HepG2 (cell line): ENCODE data around the gene TNFRSF11A.

Source experiments
- EZH2 ChIP-seq: conservative IDR thresholded peaks from 2 replicates; pipeline ENCODE4 v1.6.1; 2012; ENCODE audit warnings: mild to moderate bottlenecking, low read depth, low read length, moderate library complexity
- HES4 ChIP-seq: sonication (generic); formaldehyde crosslinking; IDR thresholded peaks from 2 replicates; pipeline ENCODE4 v1.9.0; 2021; ENCODE audit warnings: mild to moderate bottlenecking, missing genetic modification reagents, borderline replicate concordance
- JUNB ChIP-seq: sonication (generic); formaldehyde crosslinking; IDR thresholded peaks from 2 replicates; pipeline ENCODE4 v1.8.0; 2022; ENCODE audit warnings: missing genetic modification reagents, mild to moderate bottlenecking, borderline replicate concordance
- NR2F1 ChIP-seq, 2 experiments: fragments of 450-650 bp in 1 of 2; formaldehyde crosslinking in 1 of 2; IDR thresholded peaks; 2 replicates each; pipeline versions ENCODE4 v1.5.0 to v1.6.1; 2016 to 2020; ENCODE audit warnings: mild to moderate bottlenecking in 1 of 2, missing compliant biosample characterization in 1 of 2, missing genetic modification reagents in 1 of 2, moderate library complexity in 1 of 2
- POLR2A ChIP-seq, 2 experiments: IDR thresholded peaks; 2 replicates each; pipeline ENCODE4 v1.6.1; 2011; ENCODE audit warnings: low read depth in 2 of 2, low read length in 2 of 2, mild to moderate bottlenecking in 1 of 2, moderate library complexity in 1 of 2; ENCODE audit not compliant: insufficient read depth in 1 of 2
- ZNF225 ChIP-seq: sonication (generic); formaldehyde crosslinking; IDR thresholded peaks from 2 replicates; pipeline ENCODE4 v1.4.0; 2020; ENCODE audit warnings: mild to moderate bottlenecking, missing genetic modification reagents
- TF ChIP-seq, protein P1 (sequence below), 2 experiments: sonication (generic) in 1 of 2; formaldehyde crosslinking in 1 of 2; IDR thresholded peaks; 2 replicates each; pipeline versions ENCODE4 v1.4.0 to v1.6.1; 2018 to 2020; ENCODE audit warnings: missing genetic modification reagents in 2 of 2, borderline replicate concordance in 1 of 2, low read depth in 1 of 2, mild to moderate bottlenecking in 1 of 2, missing biosample characterization in 1 of 2
- TF ChIP-seq, protein P2 (sequence below): sonication (generic); formaldehyde crosslinking; IDR thresholded peaks from 2 replicates; pipeline ENCODE4 v1.5.0; 2020; ENCODE audit warnings: mild to moderate bottlenecking, missing genetic modification reagents, moderate library complexity
- TF ChIP-seq, protein P3 (sequence below): sonication (generic); formaldehyde crosslinking; IDR thresholded peaks from 2 replicates; pipeline ENCODE4 v1.4.0; 2020; ENCODE audit warnings: low read depth, mild to moderate bottlenecking, missing genetic modification reagents

DNA sequence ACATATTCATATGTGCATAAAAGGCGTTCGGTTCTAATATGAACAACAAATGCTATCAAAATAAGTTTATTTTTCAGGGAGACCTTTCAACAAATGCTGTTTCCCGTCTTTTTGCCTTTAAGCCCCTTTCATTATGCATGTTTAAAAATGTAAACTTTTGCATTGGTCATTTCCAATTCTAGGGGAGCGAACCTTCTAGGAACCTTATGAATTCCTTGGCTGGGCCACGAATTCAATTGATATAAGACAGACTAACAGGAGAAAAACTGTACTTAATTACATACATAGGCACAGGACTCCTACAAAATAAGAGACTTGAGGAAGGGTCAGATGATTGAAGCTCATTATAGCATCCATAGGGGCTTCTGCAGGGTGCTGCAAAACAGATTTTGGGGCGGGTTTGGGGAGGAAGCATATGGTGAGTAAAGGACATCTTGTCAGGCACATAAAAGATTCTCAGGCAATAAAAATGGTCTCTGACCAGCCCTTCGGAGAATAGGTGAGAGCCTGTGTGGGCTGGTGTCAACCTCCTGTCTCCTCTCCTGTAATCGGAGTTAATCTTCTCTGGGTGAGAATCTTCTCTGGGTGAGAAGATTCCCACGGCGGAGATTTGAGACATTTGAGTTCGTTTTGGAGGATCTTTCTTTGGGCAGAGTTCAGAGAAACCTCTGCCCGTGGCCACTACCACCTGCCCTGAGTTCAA lies 1.7 kb downstream of the TNFRSF11A start:
- TF ChIP-seq NR2F1 (CRISPR knock-in tag; IDR thresholded peaks at IDR 0.05) (no peak), JUNB (no peak), HES4 (no peak), ZNF225 (CRISPR knock-in tag) (no peak), POLR2A (IDR thresholded peaks at IDR 0.05; ENCODE audit: insufficient read depth in 1 of 2, low read depth in 2 of 2, low read length in 2 of 2) (no peak), EZH2 (no peak)
- TF ChIP-seq, protein P1, sequence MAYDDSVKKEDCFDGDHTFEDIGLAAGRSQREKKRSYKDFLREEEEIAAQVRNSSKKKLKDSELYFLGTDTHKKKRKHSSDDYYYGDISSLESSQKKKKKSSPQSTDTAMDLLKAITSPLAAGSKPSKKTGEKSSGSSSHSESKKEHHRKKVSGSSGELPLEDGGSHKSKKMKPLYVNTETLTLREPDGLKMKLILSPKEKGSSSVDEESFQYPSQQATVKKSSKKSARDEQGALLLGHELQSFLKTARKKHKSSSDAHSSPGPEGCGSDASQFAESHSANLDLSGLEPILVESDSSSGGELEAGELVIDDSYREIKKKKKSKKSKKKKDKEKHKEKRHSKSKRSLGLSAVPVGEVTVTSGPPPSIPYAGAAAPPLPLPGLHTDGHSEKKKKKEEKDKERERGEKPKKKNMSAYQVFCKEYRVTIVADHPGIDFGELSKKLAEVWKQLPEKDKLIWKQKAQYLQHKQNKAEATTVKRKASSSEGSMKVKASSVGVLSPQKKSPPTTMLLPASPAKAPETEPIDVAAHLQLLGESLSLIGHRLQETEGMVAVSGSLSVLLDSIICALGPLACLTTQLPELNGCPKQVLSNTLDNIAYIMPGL (CRISPR knock-in tag; IDR thresholded peaks at IDR 0.05; ENCODE audit: borderline replicate concordance in 1 of 2, low read depth in 1 of 2) = no peak
- TF ChIP-seq, protein P2, sequence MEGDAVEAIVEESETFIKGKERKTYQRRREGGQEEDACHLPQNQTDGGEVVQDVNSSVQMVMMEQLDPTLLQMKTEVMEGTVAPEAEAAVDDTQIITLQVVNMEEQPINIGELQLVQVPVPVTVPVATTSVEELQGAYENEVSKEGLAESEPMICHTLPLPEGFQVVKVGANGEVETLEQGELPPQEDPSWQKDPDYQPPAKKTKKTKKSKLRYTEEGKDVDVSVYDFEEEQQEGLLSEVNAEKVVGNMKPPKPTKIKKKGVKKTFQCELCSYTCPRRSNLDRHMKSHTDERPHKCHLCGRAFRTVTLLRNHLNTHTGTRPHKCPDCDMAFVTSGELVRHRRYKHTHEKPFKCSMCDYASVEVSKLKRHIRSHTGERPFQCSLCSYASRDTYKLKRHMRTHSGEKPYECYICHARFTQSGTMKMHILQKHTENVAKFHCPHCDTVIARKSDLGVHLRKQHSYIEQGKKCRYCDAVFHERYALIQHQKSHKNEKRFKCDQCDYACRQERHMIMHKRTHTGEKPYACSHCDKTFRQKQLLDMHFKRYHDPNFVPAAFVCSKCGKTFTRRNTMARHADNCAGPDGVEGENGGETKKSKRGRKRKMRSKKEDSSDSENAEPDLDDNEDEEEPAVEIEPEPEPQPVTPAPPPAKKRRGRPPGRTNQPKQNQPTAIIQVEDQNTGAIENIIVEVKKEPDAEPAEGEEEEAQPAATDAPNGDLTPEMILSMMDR (CRISPR knock-in tag) = no peak
- TF ChIP-seq, protein P3, sequence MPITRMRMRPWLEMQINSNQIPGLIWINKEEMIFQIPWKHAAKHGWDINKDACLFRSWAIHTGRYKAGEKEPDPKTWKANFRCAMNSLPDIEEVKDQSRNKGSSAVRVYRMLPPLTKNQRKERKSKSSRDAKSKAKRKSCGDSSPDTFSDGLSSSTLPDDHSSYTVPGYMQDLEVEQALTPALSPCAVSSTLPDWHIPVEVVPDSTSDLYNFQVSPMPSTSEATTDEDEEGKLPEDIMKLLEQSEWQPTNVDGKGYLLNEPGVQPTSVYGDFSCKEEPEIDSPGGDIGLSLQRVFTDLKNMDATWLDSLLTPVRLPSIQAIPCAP (CRISPR knock-in tag) = no peak
